HG03066 (cell line): ENCODE data around the gene FHIT.

Experiments
- ATAC-seq: cut with Tn5 transposase; IDR thresholded peaks from one replicate; pipeline ENCODE4 v1.9.1; 2021; ENCODE audit warnings: low read depth; ENCODE audit not compliant: unreplicated experiment

The FHIT gene

DNA sequence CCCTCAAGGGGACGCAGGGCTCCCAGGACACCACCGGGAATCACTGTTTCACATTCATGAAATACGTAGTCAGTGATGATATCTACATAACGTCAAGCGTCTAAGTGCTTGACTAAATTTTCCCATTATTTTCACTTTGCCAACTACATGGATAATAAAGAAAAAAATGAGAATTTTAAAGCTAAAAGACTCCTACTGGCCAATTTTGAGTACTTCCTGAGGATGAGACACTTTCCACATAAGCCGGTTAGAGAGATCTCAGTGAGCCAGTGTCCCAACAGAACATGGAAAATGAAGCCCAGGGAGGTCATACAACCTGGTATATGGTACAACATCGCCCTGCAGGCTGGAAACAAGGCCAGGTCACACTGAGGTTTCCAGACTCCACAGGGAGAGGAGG lies 928.1 kb downstream of the FHIT start:
- ATAC-seq: no peak

DNA sequence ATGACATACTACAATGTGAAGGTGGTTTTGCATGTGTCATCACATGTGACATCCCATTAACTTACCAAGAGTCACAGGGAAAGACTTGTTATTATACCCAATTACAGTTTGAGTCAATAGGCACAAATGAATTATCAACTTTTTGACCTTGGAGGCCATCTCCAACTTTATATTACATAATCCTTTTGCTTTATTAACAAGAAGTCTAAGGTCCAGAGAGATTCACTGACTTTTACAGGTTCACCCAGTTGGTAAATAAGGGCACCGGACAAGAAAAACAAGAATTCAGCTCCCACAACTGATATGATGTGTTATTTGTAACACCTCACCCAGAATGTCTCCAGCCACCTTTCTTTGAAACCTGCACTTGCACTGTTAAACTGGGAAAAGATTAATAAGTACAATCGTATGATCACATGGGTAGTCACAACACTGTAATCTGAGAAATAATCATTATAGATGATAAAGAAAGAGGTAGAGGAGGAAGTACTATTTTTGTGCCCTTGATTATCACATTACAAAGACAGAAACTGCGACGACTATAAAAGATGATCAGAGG lies 928.9 kb downstream of the FHIT start:
- ATAC-seq: no peak

- ATAC-seq: no peak
These were observed 931.9 kb downstream of the FHIT start for GRCh38 chr3:60319179-60319858.

GRCh38 chr3:60316121-60316797 lies 935.0 kb downstream of the FHIT start:
- no peak for ATAC-seq

DNA sequence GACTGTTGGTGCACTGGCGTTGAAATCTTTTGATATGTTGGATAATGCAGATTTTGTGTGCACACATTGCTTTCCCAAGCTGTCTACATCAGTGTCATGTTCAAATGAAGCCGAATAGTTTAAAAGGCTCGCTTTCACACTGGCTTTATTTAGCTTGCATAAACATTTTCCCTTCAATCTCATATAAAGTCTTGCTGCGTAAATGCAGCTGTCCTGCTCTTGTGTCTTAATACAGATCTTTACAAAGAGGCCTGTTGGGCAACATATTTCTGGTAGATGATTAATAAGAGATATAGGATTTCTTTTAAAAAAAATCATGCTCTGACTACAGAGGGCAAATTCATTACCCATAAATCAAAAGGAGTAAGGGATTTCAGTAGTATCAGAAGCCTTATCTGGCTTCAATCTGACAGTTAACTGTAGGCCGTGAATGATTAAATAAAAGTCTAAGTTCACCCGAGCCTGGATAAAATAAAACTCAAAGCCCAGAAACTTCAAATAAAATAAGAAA lies 937.2 kb downstream of the FHIT start:
- no peak for ATAC-seq

- ATAC-seq: no peak
These were observed 937.9 kb downstream of the FHIT start for GRCh38 chr3:60313231-60313798.

- ATAC-seq: no peak
These were observed 941.5 kb downstream of the FHIT start for GRCh38 chr3:60309539-60310268.

GRCh38 chr3:60308808-60309207 lies 942.4 kb downstream of the FHIT start:
- no peak for ATAC-seq

GRCh38 chr3:60307562-60308199 lies 943.6 kb downstream of the FHIT start:
- ATAC-seq: no peak

GRCh38 chr3:60304112-60304511 lies 947.1 kb downstream of the FHIT start:
- no peak for ATAC-seq

GRCh38 chr3:60303160-60303559 lies 948.1 kb downstream of the FHIT start:
- ATAC-seq: no peak

DNA sequence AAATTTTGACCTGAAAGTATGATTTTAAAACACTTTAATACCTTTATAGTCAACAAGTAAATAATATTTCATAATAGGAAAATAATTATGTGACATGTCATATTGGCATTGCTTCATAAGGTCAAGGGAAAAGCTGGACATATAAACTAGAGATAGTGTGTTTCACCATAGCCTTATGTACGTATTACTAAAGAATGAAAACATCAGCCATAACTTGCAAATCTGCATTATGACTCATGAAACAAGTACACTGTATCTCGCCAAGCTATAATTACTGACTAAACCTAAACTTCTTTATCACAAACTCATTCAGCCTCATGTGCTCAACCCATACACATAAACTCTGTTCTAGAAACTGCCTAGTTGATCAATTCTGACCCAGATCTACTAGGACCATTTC lies 950.1 kb downstream of the FHIT start:
- ATAC-seq: no peak

- ATAC-seq: no peak
These were observed 953.1 kb downstream of the FHIT start for GRCh38 chr3:60298141-60298540.

DNA sequence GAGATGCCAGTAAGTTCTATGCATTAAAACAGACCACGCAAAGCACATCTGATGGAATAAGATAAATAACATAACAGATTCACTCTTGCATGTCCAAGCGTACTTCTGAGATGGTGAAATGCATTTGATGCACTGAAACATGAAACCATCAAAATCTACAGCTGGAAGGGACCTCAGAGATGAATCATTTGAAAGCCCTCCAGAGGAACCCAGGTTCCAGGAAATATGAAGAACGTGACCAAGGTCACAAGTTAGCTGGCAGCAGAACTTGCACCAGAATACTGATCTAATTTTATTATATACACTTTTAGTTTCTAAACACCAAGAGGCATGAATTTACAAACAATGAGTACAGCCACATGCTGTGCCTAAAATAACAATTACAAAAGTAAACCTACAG lies 957.1 kb downstream of the FHIT start:
- no peak for ATAC-seq

GRCh38 chr3:60291115-60291514 lies 960.1 kb downstream of the FHIT start:
- no peak for ATAC-seq

- no peak for ATAC-seq
These were observed 961.1 kb downstream of the FHIT start for GRCh38 chr3:60290122-60290492.

GRCh38 chr3:60289341-60290121 lies 961.7 kb downstream of the FHIT start:
- ATAC-seq: no peak

- ATAC-seq: no peak
These were observed 968.4 kb downstream of the FHIT start for GRCh38 chr3:60282866-60283265.

DNA sequence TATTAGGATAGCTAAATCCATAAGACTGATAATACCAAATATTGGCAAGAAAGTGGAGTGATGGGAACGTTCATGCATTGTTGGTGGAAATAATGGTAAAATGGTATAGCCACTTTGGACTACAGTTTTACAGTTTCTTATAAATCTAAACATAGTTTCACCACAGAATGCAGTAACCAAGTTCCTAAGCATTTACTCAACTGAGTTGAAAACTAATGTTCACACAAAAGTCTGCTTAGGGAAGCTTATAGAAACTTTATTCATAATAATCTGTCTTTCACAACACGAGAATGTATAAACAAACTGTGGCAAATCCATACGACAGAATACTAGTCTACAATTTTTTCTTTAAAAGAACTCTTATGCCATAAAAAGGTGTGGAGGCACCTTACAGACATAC lies 969.3 kb downstream of the FHIT start:
- ATAC-seq: no peak

- ATAC-seq: no peak
These were observed 973.9 kb downstream of the FHIT start for GRCh38 chr3:60277361-60277800.
